ENCODE measurements around the gene MT1H.
A peak's percentile ranks its signal among the peaks of the same experiment; 100 is the strongest.
"Not testable (repeated sequence)": the region's sequence is repeated elsewhere in the genome, so short reads cannot be mapped to it uniquely, and the experiment has no call there.

Gene MT1H

GRCh38 chr16:56665286-56666261 lies 4.0 kb upstream of the MT1H start:
- not testable (repeated sequence) for DNase-seq

- peak; percentile 23 for DNase-seq
Measured at GRCh38 chr16:56667581-56668571, 1.7 kb upstream of the MT1H start, which contains the start of gene MT1G. Gene MT1G, minus strand, starts transcription at chr16:56668065. Its CDS starts 72 bp downstream, at chr16:56667993.

GRCh38 chr16:56669840-56670619 lies 416 bp downstream of the MT1H start:
- DNase-seq, result no peak

GRCh38 chr16:56670620-56670934 lies 963 bp downstream of the MT1H start:
- DNase-seq, result no peak

- not testable (repeated sequence) for DNase-seq
Measured at GRCh38 chr16:56671691-56672090, 2.1 kb downstream of the MT1H start.

GRCh38 chr16:56672171-56672570 lies 2.6 kb downstream of the MT1H start:
- not testable (repeated sequence) for DNase-seq

GRCh38 chr16:56672761-56673536 lies 3.3 kb downstream of the MT1H start:
- DNase-seq, result peak; percentile 23

GRCh38 chr16:56673921-56674320 lies 4.3 kb downstream of the MT1H start:
- peak; percentile 26 for DNase-seq

- not testable (repeated sequence) for DNase-seq
Measured at GRCh38 chr16:56674570-56674969, 5.0 kb downstream of the MT1H start.

- no peak for DNase-seq
Measured at GRCh38 chr16:56675685-56676210, 6.1 kb downstream of the MT1H start.

GRCh38 chr16:56677474-56677873 lies 7.9 kb downstream of the MT1H start:
- DNase-seq, result no peak

- no peak for DNase-seq
Measured at GRCh38 chr16:56679078-56679730, 9.6 kb downstream of the MT1H start.

- no peak for DNase-seq
Measured at GRCh38 chr16:56679818-56680217, 10.2 kb downstream of the MT1H start.

GRCh38 chr16:56681939-56682702 lies 12.5 kb downstream of the MT1H start, which contains the start of gene MT1X:
Gene MT1X, plus strand, starts transcription at chr16:56682470. Its CDS starts 71 bp downstream, at chr16:56682541.
- DNase-seq, result peak; percentile 86

GRCh38 chr16:56682703-56683397 lies 13.2 kb downstream of the MT1H start:
- DNase-seq, result no peak

GRCh38 chr16:56683424-56684172 lies 14.0 kb downstream of the MT1H start:
- DNase-seq, result no peak

- DNase-seq, result no peak
Measured at GRCh38 chr16:56684256-56684925, 14.8 kb downstream of the MT1H start.
